H1 (cell line): ENCODE measurements around the gene TBC1D19. TPM values are rescaled to one million over a fixed set of nuclear protein-coding genes. Genes with fewer than 3 reads are reported as not detected.

ENCODE experiments used
- BACH1 ChIP-seq: IDR thresholded peaks from 2 replicates; pipeline ENCODE4 v1.6.1; 2012; ENCODE audit warnings: low read length, improper control_type of control experiment
- CBX5 ChIP-seq: fragments of 300-800, 300-1000 bp; sonication (generic); IDR thresholded peaks from 2 replicates; pipeline ENCODE4 v1.7.1; 2016; ENCODE audit warnings: antibody characterized with exemption, low read length, low read depth
- CHD1 ChIP-seq: IDR thresholded peaks from 2 replicates; pipeline ENCODE4 v1.6.1; 2012; ENCODE audit warnings: low read depth, low read length, improper control_type of control experiment
- EZH2 ChIP-seq: fragments of 200-600 bp; sonication (generic); IDR thresholded peaks from 2 replicates; pipeline ENCODE4 v1.7.1; 2012; ENCODE audit warnings: low read depth, mild to moderate bottlenecking, moderate library complexity, low read length, inconsistent platforms; ENCODE audit not compliant: severe bottlenecking
- JUN ChIP-seq: IDR thresholded peaks from 2 replicates; pipeline ENCODE4 v1.6.1; 2011; ENCODE audit warnings: low read depth, mild to moderate bottlenecking, improper control_type of control experiment, low read length
- JUND ChIP-seq: IDR thresholded peaks from 2 replicates; pipeline ENCODE4 v1.6.1; 2011; ENCODE audit warnings: mild to moderate bottlenecking, improper control_type of control experiment, low read length
- KDM1A ChIP-seq: fragments of 200-600, 300-600 bp; sonication (generic); IDR thresholded peaks from 2 replicates; pipeline ENCODE4 v1.7.1; 2016; ENCODE audit warnings: mild to moderate bottlenecking, low read length, borderline replicate concordance
- NANOG ChIP-seq: IDR thresholded peaks from 2 replicates; pipeline ENCODE4 v1.6.1; 2011; ENCODE audit warnings: low read length, low read depth, mild to moderate bottlenecking, inconsistent platforms; ENCODE audit not compliant: insufficient read depth, poor library complexity, severe bottlenecking
- PHF8 ChIP-seq: fragments of 200-600 bp; sonication (generic); conservative IDR thresholded peaks from 2 replicates; pipeline ENCODE4 v1.7.1; 2012; ENCODE audit warnings: low read depth, mild to moderate bottlenecking, inconsistent platforms, low read length, moderate library complexity
- POLR2A ChIP-seq, 2 experiments: IDR thresholded peaks; 1 replicate in 1 of 2; 2 replicates in 1 of 2; pipeline ENCODE4 v1.6.1; 2011; ENCODE audit warnings: low read depth in 2 of 2, low read length in 2 of 2, mild to moderate bottlenecking in 2 of 2; ENCODE audit errors: control extremely low read depth in 1 of 2
- POLR2AphosphoS5 ChIP-seq: IDR thresholded peaks from 2 replicates; pipeline ENCODE4 v1.6.1; 2011; ENCODE audit warnings: low read depth, low read length
- RBBP5 ChIP-seq: IDR thresholded peaks from 2 replicates; pipeline ENCODE4 v1.7.1; 2012; ENCODE audit warnings: low read depth, mild to moderate bottlenecking, inconsistent platforms, low read length, moderate library complexity, borderline replicate concordance
- TBP ChIP-seq: IDR thresholded peaks from 2 replicates; pipeline ENCODE4 v1.6.1; 2011; ENCODE audit warnings: low read depth, low read length, improper control_type of control experiment
- TCF12 ChIP-seq: IDR thresholded peaks from 2 replicates; pipeline ENCODE4 v1.6.1; 2011; ENCODE audit warnings: low read depth, mild to moderate bottlenecking, low read length
- polyA plus RNA-seq, 7 experiments: library from polyadenylated mRNA; depleted of rRNA in 3 of 7; stranded (reverse) in 5 of 7; unstranded in 2 of 7; fragments of >200 nt in 5 of 7; fragments of 200-250 nt in 2 of 7; gene quantifications; 1 replicate in 5 of 7; 2 replicates in 1 of 7; 4 replicates in 1 of 7; pipeline versions ENCODE4 v1.2.1 to v1.2.3, GENCODE V29; 2011 to 2013; ENCODE audit warnings: missing spikeins in 2 of 7, mixed read lengths in 2 of 7
- total RNA-seq: library from RNA; stranded (reverse); fragmentation: NEBNext Ultra II Directional; extraction: Animal tissue kit (Norgen Biotek cat#: 25700); gene quantifications from 2 replicates; pipeline ENCODE4 v1.2.1, GENCODE V29; 2021

TBC1D19 gene
- total and polyA plus RNA-seq, 2 of the 8 experiments (the other 6 are each of a cell fraction or from before 2014, with no cell fraction given) = 1.9 to 3.5 TPM

DNA sequence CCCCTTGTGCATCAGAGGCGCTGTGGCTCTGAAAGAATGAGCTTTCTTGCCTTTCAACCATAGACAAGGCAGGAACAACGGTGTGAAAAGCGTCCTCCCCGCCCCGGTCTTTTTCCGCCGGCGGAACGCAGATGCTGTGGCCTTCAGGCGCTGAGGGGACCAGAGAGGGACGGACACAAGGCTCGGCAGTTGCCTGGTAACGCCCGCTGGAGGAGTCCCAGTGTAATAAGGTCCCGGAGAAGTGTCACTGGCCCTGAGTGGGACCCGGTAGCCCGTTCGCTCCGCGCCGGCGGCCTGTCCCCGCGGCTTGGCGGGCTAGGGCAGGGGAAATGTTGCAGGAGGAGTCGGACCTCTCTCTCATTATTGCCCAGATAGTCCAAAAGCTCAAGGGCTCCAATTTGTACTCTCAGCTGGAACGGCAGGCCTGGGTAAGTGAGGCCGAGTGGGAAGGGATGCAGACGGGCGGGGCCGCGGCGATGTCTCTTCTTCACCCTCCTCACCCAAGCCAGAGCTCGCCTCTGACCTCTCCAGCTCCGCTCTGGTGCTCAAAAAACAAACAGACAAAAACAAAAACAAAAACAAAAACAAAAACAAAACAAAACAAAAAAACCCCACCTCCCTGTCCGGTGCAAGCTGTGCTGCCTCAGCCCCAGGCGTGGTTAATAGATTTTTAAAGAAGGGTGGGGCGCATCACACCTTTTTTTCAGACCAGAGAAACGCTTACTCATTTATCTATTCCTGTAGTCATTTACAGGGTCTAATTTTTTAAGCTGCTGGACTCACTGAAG, at the start of gene TBC1D19 (continued):
- TF ChIP-seq POLR2AphosphoS5 (peak; percentile 62), KDM1A (no peak), NANOG (peak; percentile 58), POLR2A (IDR thresholded peaks at IDR 0.05; ENCODE audit: control extremely low read depth in 1 of 2, low read depth in 2 of 2, low read length in 2 of 2) (peak; percentile 38 to 75), TBP (peak; percentile 92), JUND (0 out of 2 replicates have a peak, but pooled peaks have one; percentile 28), TCF12 (0 out of 2 replicates have a peak, but pooled peaks have one; percentile 77), CHD1 (no peak), JUN (no peak), PHF8 (peak; percentile 14; the same call in 1 of the 2 replicates), EZH2 (no peak), RBBP5 (peak; percentile 96), CBX5 (no peak), BACH1 (no peak)
